H54 (cell line): Measurements from ENCODE around the gene CTIF.

Source experiments
- DNase-seq: peaks from one replicate; pipeline ENCODE4 v3.0.0; 2011; ENCODE audit warnings: low spot score, mixed read lengths; ENCODE audit not compliant: insufficient read length
- FAIRE-seq: peaks from 3 replicates; lab custom pipeline; 2011; peaks lifted over from hg19 to GRCh38; lab: Jason Lieb, UNC
- POLR2A ChIP-seq: IDR thresholded peaks from 2 replicates; pipeline ENCODE4 v1.6.1; 2011; ENCODE audit warnings: low read depth, mild to moderate bottlenecking, low read length

CTIF gene

DNA sequence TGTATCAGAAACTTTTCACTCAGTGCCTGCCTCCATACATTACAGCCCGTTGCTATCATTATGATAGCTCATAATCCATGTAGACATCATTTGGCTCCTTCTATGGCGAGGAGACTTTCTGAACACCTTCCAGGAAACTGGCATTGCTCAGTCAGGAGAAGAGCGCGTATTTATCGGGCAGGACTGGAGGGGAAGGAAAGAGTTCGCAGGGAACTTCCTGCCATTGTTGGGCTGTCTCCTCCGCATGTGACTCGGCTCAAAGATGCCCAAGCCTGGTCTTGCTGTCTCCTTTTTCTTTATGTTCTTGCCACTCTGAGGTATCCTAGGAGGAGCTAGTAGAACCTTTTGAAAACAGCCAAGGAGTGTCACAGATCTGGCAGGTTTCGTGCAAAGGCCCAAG, 156.8 kb downstream of the CTIF start:
- DNase-seq (no peak), FAIRE-seq (no peak)
- no peak for TF ChIP-seq POLR2A

DNA sequence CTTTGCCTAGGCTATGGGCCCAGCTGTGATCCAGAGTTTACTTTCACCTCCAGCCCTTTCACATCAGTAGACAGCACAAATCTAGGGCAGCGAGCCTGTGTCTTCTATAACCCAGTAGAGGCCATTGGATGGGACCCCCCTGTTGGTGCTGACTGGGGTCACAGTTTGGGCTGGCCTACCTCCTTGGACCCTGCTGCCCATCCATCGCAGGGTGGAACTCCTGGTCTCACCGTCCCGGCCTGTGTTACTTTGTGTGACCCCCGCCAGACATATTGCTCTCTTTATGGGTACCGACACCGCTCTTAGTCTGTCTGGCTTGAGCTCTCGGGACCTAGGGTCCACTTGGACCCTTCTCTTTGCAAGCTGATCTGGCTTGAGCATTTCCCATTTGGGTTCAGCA, 157.4 kb downstream of the CTIF start:
- FAIRE-seq (no peak), DNase-seq (no peak)
- no peak for TF ChIP-seq POLR2A

DNA sequence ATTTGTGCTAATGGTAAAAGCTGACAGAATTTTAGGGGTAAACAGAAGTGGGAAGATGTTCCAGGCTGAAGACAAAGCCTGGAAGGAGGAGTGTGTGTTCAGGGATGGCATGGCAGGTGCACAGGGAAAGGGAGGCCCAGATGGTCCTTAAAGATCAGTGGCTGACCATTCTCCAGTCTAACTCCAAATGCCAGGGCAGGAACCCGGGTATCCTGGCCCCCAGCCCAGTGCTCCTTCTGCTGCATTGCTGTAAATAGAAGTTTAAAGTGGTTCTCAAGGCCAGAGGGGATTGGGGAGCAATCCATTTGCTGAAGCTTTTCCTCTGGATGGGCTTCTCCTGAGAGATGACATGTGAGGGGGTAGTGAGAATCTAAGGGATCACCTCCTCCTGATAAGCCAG, 158.6 kb downstream of the CTIF start:
- no peak for TF ChIP-seq POLR2A
- no peak for DNase-seq
- FAIRE-seq, result no peak

GRCh38 chr18:48698707-48699106, 159.9 kb downstream of the CTIF start:
- DNase-seq, result no peak
- TF ChIP-seq POLR2A, result no peak
- no peak for FAIRE-seq

DNA sequence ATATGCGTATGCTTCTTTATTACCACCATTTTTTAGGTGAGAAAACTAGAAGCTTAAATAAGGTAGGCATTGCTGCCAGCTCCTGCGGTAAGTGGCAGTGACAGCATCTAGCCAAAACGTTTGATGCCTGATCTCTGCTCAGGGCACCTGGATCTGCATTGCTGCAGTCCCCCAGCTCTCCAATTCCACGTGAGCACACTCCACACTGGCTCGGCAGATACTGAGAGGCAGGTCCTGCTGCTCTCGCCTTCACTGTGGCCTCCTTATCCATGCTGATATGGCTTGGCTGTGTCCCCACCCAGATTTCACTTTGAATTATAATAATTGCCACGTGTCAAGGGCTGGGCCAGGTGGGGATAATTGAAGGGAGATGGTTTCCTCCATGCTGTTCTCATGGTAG, 160.9 kb downstream of the CTIF start:
- TF ChIP-seq POLR2A, result no peak
- no peak for FAIRE-seq
- DNase-seq, result no peak

- FAIRE-seq (no peak), DNase-seq (no peak)
- no peak for TF ChIP-seq POLR2A
Observed at GRCh38 chr18:48700446-48700845, 161.6 kb downstream of the CTIF start.

- FAIRE-seq (no peak), DNase-seq (no peak)
- no peak for TF ChIP-seq POLR2A
Observed at GRCh38 chr18:48702346-48703027, 163.7 kb downstream of the CTIF start.

DNA sequence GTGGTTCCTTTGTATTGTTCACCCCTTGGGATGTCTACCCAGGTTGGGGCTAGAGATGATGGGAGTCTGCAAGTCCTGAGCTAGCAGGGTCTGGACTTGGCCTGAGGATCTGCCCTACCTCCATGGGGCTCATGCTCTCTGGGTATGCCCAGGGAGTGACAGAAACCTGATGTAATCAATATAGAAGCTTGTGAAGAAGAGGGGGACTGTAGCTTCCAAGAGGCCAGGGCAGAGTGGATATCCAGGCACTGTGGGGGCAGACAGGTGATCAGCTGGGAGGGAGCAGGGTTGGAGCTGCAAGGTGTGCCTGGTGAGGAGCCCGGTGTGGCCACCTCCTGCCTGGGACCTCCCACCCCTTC, 164.2 kb downstream of the CTIF start:
- FAIRE-seq (no peak), DNase-seq (no peak)
- no peak for TF ChIP-seq POLR2A

- DNase-seq (no peak), FAIRE-seq (no peak)
- no peak for TF ChIP-seq POLR2A
Observed at GRCh38 chr18:48703418-48703817, 164.6 kb downstream of the CTIF start.

- no peak for TF ChIP-seq POLR2A
- DNase-seq, result no peak
- no peak for FAIRE-seq
Observed at GRCh38 chr18:48705043-48705442, 166.2 kb downstream of the CTIF start.

GRCh38 chr18:48705531-48705930, 166.7 kb downstream of the CTIF start:
- no peak for FAIRE-seq
- no peak for TF ChIP-seq POLR2A
- no peak for DNase-seq

- no peak for FAIRE-seq
- TF ChIP-seq POLR2A, result no peak
Observed at GRCh38 chr18:48706731-48707130, 167.9 kb downstream of the CTIF start.

DNA sequence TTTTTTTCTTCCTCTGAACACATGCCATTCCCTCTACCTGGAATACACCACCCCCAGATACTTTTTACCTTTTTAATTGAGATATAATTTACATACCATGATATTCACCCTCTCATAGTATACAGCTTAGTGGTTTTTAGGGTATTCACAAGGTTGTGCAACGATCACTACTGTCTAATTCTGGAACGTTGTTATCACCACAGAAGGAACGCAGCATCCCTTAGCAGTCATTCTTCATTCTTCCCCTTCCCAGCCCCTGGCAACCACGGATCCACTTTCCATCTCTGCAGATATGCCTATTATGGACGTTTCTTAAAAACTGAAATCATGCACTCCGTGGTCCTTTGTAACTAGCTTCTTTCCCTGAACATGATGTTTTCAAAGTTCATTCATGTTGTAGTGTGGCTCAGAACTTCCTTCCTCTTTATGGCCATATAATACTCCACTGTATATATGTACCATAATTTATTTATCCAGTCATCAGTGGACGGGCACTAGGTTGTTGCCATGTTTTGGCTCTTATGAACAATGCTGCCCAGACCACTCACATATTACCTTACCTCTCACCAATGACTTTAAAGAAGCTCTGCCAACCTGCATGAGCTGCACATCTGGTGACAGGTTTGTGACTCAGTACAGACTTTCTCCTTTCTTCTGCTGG, 168.9 kb downstream of the CTIF start:
- DNase-seq (no peak), FAIRE-seq (no peak)

More at GRCh38 chr18:48706731-48707130, 167.9 kb downstream of the CTIF start:
- DNase-seq, result no peak

DNA sequence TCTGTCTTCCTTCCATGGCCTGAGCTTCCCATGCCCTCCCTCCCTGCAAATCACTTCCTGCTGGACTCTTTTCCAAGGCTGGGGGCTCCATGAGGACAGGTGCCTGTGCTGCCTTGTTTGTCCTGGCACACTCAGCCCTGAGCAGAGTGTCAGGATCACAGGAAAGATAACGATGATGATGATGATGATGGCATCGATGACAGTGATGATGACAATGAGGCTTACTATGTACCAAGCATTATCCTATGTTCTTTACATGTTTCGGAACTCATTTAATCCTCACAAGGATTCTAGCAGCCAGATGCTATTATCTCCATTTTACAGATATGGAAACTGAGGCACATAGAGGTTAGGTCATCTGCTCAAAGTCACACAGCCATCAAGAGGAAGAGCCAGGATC, 170.0 kb downstream of the CTIF start:
- no peak for FAIRE-seq
- DNase-seq, result no peak
- no peak for TF ChIP-seq POLR2A

More for the DNA sequence above, 168.9 kb downstream of the CTIF start:
- TF ChIP-seq POLR2A, result no peak
